GM12801 (cell line): ENCODE results near the gene TFPI.

Experiments
- TF ChIP-seq, protein P1 (sequence below): IDR thresholded peaks from one replicate; pipeline ENCODE4 v1.5.1; 2011; ENCODE audit warnings: control low read depth; ENCODE audit not compliant: insufficient read length; ENCODE audit errors: extremely low read depth

TFPI gene

DNA sequence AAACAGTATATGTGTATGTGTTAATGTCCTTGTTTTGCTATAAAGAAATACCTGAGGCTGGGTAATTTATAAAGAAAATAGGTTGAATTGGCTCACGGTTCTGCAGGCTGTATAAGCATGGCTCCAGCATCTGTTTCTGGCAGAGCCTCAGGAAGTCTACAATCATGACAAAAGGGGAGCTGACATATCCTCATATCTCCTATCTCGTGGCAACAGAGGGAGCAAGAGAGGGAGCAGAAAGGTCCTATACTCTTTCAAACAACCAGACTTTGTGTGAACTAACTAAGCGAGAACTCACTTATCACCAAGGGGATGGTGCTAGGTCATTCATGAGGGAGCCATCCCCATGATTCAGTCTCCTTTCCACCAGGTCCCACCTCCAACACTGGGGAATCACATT, 119.2 kb downstream of the TFPI start:
- TF ChIP-seq, protein P1, sequence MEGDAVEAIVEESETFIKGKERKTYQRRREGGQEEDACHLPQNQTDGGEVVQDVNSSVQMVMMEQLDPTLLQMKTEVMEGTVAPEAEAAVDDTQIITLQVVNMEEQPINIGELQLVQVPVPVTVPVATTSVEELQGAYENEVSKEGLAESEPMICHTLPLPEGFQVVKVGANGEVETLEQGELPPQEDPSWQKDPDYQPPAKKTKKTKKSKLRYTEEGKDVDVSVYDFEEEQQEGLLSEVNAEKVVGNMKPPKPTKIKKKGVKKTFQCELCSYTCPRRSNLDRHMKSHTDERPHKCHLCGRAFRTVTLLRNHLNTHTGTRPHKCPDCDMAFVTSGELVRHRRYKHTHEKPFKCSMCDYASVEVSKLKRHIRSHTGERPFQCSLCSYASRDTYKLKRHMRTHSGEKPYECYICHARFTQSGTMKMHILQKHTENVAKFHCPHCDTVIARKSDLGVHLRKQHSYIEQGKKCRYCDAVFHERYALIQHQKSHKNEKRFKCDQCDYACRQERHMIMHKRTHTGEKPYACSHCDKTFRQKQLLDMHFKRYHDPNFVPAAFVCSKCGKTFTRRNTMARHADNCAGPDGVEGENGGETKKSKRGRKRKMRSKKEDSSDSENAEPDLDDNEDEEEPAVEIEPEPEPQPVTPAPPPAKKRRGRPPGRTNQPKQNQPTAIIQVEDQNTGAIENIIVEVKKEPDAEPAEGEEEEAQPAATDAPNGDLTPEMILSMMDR = no peak

DNA sequence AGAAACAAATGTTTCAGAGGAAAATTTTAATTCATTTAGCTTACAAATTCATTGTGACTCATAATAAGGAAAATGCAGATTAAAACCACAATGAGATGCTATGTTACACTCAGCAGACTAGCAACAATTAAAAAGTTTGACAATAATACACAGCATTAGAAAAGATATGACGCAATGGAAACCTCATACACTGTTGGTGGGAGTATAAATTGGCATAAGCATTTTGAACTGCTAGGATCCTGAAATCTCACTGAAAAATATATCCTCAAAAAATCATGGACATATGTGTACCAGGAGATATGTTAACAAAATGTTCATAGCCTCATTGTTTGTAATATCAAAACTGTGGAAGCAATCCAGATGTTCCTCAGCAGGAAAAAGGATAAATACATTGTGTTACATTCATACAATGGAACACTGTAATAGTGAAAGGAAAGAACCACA, 119.9 kb downstream of the TFPI start:
- TF ChIP-seq, protein P1 = no peak

DNA sequence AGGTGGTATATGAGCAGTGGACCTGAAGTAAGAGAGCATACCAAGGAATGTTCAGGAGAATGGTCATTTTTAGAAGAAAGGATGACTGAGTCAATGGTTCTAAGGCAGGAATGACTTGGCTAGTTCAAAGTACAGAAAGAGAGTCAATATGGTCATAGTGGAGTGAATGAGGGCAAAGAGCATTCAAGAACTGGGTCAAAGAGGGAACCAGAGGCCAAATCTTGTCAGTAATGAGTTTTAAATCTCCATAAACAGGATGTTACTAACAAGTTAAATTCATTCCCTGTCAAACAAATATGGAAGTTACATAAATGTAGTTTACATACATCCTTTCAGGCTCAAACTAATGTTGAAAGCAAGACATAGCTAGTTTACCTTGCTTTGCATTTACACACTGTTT, 122.3 kb downstream of the TFPI start:
- TF ChIP-seq, protein P1 = no peak

DNA sequence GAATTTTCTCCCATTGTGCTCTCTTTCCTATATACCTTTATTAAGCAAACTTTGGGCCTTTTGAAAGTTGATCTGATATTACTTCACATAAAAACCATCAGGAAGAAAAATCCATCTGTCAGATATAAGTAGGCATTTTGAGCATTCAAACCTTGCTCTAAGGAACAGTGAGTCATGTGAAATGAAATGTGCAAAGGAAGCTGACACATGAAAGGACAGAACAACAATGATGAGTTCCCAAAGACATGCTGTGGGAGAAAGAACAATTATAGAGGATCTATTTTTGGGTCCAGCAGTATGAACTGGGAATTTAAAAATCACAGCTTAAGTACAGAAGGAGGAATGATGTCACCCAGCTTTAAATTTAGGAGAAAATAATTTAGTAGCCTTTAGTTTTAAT, 124.2 kb downstream of the TFPI start:
- TF ChIP-seq, protein P1 = no peak

DNA sequence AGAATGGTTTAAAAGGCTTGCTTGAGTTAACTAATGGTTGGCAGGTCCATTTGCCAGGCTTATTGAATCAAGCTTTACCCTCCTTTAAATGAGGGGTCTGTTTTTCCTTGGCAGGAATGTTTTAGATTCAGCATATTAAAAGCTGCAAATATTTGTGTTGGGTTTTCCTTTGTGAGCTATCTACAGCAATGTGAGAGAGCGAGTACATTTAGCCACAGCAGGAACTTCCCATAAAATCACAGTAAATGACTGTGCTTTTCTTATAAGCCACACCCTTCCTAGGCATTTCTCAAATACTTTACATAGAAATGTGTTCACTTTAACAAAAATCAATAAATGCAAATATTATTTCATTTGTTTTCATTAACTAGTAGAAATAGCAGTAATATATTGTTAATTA, 130.1 kb downstream of the TFPI start:
- TF ChIP-seq, protein P1 = no peak

DNA sequence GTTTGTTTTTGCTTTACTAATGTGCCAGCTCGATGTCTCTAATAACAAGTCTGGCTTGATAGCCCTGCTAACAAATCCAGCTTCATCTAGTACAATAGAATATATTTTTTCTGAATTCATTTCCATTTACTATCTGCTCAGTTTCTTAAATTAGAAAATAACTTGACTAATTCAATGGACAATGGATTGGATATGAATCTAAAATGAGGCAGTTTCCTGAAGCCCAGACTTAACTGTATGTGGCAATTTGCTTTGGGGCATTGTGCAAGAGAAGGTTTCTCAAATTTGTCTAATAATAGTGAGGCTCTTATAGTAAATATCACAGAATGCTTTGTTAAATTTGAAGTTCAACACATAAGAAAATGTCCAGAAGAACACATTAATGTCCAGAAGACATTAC, 132.0 kb downstream of the TFPI start:
- TF ChIP-seq, protein P1 = no peak

DNA sequence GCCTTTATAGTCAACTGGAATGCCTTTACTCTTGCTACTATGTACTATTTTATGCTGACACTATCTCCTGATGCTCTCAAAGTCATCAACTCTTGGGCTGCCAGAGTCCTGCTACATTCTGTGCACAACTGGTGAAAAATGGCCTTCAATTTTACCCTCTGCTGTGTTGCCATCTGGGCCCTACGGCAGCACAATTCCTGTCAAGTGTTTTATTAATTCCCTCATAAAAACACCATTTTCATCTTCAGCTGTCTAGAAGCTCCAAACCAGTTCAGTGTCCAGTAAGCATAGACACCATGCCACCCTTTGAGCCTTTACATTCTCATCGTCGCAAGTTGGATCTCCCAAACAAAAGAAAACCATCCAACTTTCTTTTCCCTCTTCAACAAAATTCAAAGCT, 132.7 kb downstream of the TFPI start:
- TF ChIP-seq, protein P1 = no peak

GRCh38 chr2:187419808-187420207, 134.4 kb downstream of the TFPI start:
- TF ChIP-seq, protein P1 = no peak
